ENCODE measurements around the gene KCNJ16.

Gene KCNJ16

DNA sequence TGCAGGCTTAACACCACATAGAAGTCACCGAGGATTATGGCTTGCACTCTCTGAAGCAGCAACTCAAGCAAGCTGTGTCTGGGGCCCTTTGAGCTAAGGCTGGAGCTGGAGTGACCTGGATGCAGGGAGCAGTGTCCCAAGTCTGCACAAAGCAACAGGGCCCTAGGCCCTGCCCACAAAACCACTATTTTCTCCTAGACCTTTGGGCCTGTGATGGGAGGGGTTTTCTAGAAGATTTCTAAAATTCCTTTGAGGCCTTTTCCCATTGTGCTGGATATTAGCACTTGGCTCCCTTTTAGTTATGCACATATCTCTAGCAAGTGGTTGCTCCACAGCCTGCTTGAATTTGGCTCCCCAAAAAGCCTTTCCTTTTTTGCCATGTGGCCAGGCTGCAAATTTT is 44.5 kb downstream of the KCNJ16 start:
- peaks cover 7% of the 10 kb centered on the region; the same call in 1 of the 2 replicates for H3K4me1 ChIP-seq (ENCODE audit: insufficient read depth, low read length)

DNA sequence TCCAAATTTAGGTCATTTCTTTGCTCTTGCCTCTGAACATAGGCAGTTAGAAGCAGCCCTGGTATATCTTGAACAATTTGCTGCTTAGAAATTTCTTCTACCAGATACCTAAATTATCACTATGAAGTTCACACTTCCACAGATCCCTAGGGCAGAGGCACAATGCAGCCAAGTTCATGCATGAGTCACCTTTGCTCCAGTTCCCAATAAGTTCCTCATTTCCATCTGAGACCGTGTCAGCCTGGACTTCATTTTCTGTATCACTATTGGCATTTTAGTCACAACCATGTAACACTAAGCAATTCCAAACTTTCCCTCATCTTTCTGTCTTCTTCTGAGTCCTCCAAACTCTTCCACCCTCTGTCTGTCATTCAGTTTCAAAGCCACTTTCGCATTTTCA is 45.0 kb downstream of the KCNJ16 start:
- H3K9ac ChIP-seq (ENCODE audit: low read depth, low read length) = no peak overlapping the region
- H3K27me3 ChIP-seq (ENCODE audit: insufficient read depth, low read length) = no peaks in the 10 kb centered on the region
- H3K27ac ChIP-seq (ENCODE audit: low read length) = no peak overlapping the region
- peaks cover 7% of the 10 kb centered on the region; the same call in 1 of the 2 replicates for H3K4me1 ChIP-seq (ENCODE audit: insufficient read depth, low read length)
- H3K4me3 ChIP-seq (ENCODE audit: low read length) = no peak overlapping the region
- no peaks in the 10 kb centered on the region for H3K36me3 ChIP-seq (ENCODE audit: insufficient read depth, low read depth, low read length)
- peaks cover 3% of the 10 kb centered on the region; the same call in 1 of the 2 replicates for H3K9me3 ChIP-seq (ENCODE audit: insufficient read depth, low read depth, low read length)

More for the DNA sequence above, 44.5 kb downstream of the KCNJ16 start:
- Histone ChIP-seq H3K27me3 (ENCODE audit: insufficient read depth, low read length) (no peaks in the 10 kb centered on the region), H3K4me3 (ENCODE audit: low read length) (no peak overlapping the region), H3K27ac (ENCODE audit: low read length) (no peak overlapping the region), H3K36me3 (ENCODE audit: insufficient read depth, low read depth, low read length) (no peaks in the 10 kb centered on the region), H3K9me3 (ENCODE audit: insufficient read depth, low read depth, low read length) (peaks cover 3% of the 10 kb centered on the region; the same call in 1 of the 2 replicates), H3K9ac (ENCODE audit: low read depth, low read length) (no peak overlapping the region)

DNA sequence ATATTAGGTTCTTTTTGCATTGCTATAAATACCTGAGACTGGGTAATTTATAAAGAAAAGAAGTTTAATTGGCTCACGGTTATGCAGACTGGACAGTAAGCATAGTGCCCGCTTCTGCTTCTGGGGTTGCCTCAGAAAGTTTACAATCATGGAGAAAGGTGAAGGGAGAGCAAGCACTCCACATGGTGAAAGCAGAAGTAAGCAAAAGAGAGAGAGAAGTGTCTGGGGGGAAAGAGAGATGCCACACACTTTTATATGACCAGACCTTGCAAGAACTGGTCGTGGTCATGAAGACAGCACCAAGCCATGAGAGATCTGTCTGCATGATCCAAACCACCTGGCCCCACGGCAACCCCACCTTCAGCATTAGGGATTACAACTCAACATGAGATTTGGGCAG is 45.4 kb downstream of the KCNJ16 start:
- Histone ChIP-seq H3K4me3 (ENCODE audit: low read length) (no peak overlapping the region), H3K9me3 (ENCODE audit: insufficient read depth, low read depth, low read length) (peaks cover 3% of the 10 kb centered on the region; the same call in 1 of the 2 replicates), H3K9ac (ENCODE audit: low read depth, low read length) (no peak overlapping the region), H3K4me1 (ENCODE audit: insufficient read depth, low read length) (peaks cover 7% of the 10 kb centered on the region; the same call in 1 of the 2 replicates), H3K36me3 (ENCODE audit: insufficient read depth, low read depth, low read length) (no peaks in the 10 kb centered on the region), H3K27ac (ENCODE audit: low read length) (no peak overlapping the region), H3K27me3 (ENCODE audit: insufficient read depth, low read length) (no peaks in the 10 kb centered on the region)

DNA sequence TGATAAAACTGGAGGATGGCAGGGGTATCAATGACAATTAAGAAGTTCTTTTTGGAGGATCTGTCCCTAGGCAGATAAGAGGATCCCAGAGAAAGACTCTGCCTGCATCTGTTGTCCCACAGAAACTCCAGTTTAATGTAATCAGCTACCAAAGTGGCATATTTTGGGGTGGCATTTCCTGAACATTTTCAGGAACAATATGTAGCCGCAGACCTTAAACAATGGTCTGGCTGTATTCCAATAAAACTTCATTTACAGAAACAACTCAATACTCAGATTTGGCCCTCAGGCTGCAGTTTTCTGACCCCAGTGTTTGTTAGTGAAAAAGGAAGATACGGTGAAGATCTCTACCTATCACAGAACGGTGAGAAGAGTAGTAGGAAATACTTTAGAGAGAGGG is 46.1 kb downstream of the KCNJ16 start:
- no peak overlapping the region for H3K27ac ChIP-seq (ENCODE audit: low read length)
- H3K36me3 ChIP-seq (ENCODE audit: insufficient read depth, low read depth, low read length) = no peaks in the 10 kb centered on the region
- H3K4me3 ChIP-seq (ENCODE audit: low read length) = no peak overlapping the region
- peaks cover 3% of the 10 kb centered on the region; the same call in 1 of the 2 replicates for H3K9me3 ChIP-seq (ENCODE audit: insufficient read depth, low read depth, low read length)
- H3K9ac ChIP-seq (ENCODE audit: low read depth, low read length) = no peak overlapping the region
- peaks cover 7% of the 10 kb centered on the region; the same call in 1 of the 2 replicates for H3K4me1 ChIP-seq (ENCODE audit: insufficient read depth, low read length)
- H3K27me3 ChIP-seq (ENCODE audit: insufficient read depth, low read length) = no peaks in the 10 kb centered on the region

DNA sequence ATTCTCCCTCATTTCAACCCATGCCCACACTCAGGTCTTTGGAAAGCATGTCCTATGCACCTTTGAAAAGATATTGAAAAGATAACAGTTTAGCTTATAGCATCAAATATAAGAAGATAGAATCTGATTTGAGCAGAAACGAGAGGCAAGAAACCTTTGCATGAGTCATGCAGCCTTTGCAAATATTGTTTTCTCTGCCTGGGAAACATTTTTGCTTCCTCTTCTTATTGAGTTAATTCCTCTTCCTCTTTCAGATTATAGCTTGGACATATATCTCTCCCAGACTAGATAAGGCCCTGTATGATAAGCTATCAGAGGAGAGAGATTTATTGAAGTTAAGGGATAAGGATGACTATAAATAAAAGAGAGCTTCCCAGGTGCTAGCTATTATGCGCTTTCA is 48.2 kb downstream of the KCNJ16 start:
- Histone ChIP-seq H3K27ac (ENCODE audit: low read length) (no peak overlapping the region), H3K27me3 (ENCODE audit: insufficient read depth, low read length) (no peaks in the 10 kb centered on the region), H3K9me3 (ENCODE audit: insufficient read depth, low read depth, low read length) (no peaks in the 10 kb centered on the region; the same call in 1 of the 2 replicates), H3K4me1 (ENCODE audit: insufficient read depth, low read length) (peaks cover 7% of the 10 kb centered on the region; the same call in 1 of the 2 replicates), H3K36me3 (ENCODE audit: insufficient read depth, low read depth, low read length) (no peaks in the 10 kb centered on the region), H3K9ac (ENCODE audit: low read depth, low read length) (no peak overlapping the region), H3K4me3 (ENCODE audit: low read length) (no peak overlapping the region)

DNA sequence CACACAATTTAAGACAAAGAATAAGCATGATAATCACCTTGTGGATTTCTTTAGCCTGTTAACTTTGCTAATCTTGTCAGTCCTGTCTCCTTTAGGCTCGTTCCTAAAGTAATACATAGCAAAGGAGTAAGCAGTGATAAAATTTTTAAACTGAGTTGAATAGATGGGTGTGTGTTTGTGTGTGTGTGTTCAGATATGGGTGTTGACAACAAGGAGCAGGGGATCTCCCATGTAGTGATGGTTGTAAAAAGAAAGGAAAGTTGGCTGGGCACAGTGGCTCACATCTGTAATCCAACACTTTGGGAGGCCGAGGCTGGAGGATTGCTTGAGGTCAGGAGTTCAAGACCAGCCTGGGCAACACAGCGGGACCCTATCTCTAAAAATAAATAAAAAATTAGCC is 49.7 kb downstream of the KCNJ16 start:
- H3K4me3 ChIP-seq (ENCODE audit: low read length) = no peak overlapping the region

DNA sequence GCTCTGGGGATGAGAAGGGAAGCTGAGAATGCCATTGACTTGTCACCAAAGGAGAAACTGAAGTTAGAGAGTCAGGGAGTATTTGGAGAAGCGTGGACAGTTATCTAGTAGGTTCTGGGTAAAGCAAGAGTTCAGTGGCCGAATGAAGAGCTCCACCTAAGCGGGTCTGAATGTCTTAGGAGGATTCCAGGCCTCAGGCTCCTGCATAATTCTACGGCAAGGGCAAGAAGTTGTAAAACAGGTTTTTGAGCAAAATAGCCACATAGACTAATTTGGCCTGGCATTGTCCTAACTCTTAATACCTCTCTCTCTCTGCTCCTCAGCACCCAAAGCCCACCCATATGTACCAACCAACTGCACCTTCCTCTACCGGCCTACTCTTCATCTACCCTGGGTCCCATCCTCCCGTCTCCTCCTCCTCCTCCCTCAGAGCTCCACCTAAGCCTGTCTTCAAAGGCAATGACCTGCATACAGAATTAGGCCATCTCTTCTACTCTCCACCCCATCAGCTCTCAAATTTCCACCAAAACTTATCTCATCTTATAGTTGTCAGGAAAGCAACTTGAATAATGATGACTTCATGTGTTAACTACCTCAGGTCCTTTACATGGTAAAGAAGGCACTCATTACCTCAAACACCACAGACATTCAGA is 52.3 kb downstream of the KCNJ16 start:
- Histone ChIP-seq H3K4me3 (ENCODE audit: low read length) (no peak overlapping the region), H3K9me3 (ENCODE audit: insufficient read depth, low read depth, low read length) (no peaks in the 10 kb centered on the region), H3K36me3 (ENCODE audit: insufficient read depth, low read depth, low read length) (no peaks in the 10 kb centered on the region), H3K27ac (ENCODE audit: low read length) (no peak overlapping the region), H3K9ac (ENCODE audit: low read depth, low read length) (no peak overlapping the region), H3K27me3 (ENCODE audit: insufficient read depth, low read length) (no peaks in the 10 kb centered on the region), H3K4me1 (ENCODE audit: insufficient read depth, low read length) (no peaks in the 10 kb centered on the region)

More for the DNA sequence above, 49.7 kb downstream of the KCNJ16 start:
- Histone ChIP-seq H3K9ac (ENCODE audit: low read depth, low read length) (no peak overlapping the region), H3K36me3 (ENCODE audit: insufficient read depth, low read depth, low read length) (no peaks in the 10 kb centered on the region), H3K4me1 (ENCODE audit: insufficient read depth, low read length) (peaks cover 1% of the 10 kb centered on the region; the same call in 1 of the 2 replicates), H3K27ac (ENCODE audit: low read length) (no peak overlapping the region), H3K27me3 (ENCODE audit: insufficient read depth, low read length) (no peaks in the 10 kb centered on the region), H3K9me3 (ENCODE audit: insufficient read depth, low read depth, low read length) (no peaks in the 10 kb centered on the region; the same call in 1 of the 2 replicates)

DNA sequence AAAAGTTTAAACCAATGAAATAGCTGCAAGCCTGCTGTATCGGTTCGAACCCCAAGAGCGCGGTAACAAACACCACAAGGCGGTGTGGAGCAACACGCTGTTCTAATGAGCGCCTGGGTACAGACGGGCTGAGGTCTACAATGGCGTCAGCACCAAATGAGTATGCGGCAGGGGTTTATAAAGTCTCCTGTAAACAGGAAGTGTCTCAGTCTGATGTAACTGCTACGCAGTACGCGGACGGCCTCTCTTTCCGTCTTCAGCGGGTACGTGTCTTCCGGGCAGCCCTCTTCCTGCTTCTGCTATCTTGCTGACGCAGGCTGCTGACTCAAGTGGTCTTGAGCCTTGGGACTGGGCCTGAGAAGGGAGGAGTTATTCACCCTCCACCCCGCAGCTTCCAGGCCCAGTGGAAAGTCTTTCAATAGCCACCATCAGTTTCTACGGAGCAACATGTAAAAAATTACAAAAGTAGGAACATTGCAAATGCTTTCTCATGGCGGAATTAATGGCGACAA is 53.8 kb downstream of the KCNJ16 start:
- H3K9me3 ChIP-seq (ENCODE audit: insufficient read depth, low read depth, low read length) = no peaks in the 10 kb centered on the region
- no peak overlapping the region for H3K9ac ChIP-seq (ENCODE audit: low read depth, low read length)
- H3K36me3 ChIP-seq (ENCODE audit: insufficient read depth, low read depth, low read length) = no peaks in the 10 kb centered on the region
- no peak overlapping the region for H3K27ac ChIP-seq (ENCODE audit: low read length)
- no peaks in the 10 kb centered on the region for H3K4me1 ChIP-seq (ENCODE audit: insufficient read depth, low read length)
- H3K4me3 ChIP-seq (ENCODE audit: low read length) = no peak overlapping the region
- H3K27me3 ChIP-seq (ENCODE audit: insufficient read depth, low read length) = no peaks in the 10 kb centered on the region

DNA sequence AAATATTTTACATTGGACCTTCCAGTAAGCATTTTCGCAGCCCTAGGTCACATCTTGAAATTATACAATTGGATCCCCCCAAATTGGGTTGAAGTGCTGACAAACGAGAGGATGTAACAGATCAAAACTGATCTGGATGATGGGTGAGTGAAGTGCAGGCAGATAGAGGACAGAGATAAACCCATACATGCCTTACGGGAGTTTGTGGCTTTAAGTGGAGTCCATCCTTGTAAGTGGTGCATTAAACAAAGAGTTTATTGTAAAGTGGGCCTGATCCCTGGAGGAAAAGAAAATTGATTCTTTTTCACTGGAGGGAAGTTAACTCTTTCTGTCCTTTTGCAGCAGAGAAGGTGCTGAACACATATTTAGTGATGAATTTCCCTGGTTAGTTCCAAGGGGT is 55.3 kb downstream of the KCNJ16 start:
- Histone ChIP-seq H3K9ac (ENCODE audit: low read depth, low read length) (no peak overlapping the region), H3K27ac (ENCODE audit: low read length) (no peak overlapping the region), H3K9me3 (ENCODE audit: insufficient read depth, low read depth, low read length) (no peaks in the 10 kb centered on the region), H3K4me1 (ENCODE audit: insufficient read depth, low read length) (no peaks in the 10 kb centered on the region), H3K4me3 (ENCODE audit: low read length) (no peak overlapping the region), H3K27me3 (ENCODE audit: insufficient read depth, low read length) (no peaks in the 10 kb centered on the region), H3K36me3 (ENCODE audit: insufficient read depth, low read depth, low read length) (no peaks in the 10 kb centered on the region)

DNA sequence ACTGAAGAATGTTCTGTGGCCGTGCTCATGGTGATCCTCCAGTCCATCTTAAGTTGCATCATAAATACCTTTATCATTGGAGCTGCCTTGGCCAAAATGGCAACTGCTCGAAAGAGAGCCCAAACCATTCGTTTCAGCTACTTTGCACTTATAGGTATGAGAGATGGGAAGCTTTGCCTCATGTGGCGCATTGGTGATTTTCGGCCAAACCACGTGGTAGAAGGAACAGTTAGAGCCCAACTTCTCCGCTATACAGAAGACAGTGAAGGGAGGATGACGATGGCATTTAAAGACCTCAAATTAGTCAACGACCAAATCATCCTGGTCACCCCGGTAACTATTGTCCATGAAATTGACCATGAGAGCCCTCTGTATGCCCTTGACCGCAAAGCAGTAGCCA is 57.5 kb downstream of the KCNJ16 start:
- Histone ChIP-seq H3K27ac (ENCODE audit: low read length) (no peak overlapping the region), H3K36me3 (ENCODE audit: insufficient read depth, low read depth, low read length) (no peaks in the 10 kb centered on the region), H3K9ac (ENCODE audit: low read depth, low read length) (no peak overlapping the region), H3K27me3 (ENCODE audit: insufficient read depth, low read length) (no peaks in the 10 kb centered on the region), H3K9me3 (ENCODE audit: insufficient read depth, low read depth, low read length) (no peaks in the 10 kb centered on the region), H3K4me1 (ENCODE audit: insufficient read depth, low read length) (no peaks in the 10 kb centered on the region), H3K4me3 (ENCODE audit: low read length) (no peak overlapping the region)

DNA sequence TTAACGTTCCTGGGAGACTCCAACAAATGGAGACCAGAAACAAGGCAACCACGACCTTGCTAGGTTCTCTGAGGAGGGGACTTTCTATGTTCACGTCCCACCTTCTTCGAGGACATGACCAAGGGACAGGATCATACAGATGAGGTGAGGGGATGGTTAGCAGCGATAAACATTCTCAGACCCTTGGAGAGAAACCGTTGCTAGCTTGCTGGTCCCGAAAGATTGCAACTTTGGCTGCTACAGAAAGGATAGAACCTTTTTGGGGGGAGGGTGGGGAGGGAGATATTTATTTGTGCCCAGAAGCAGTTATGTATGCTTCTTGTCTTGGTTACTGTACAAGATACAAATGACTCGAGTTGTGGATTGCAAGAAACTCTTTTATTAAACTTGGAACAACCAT is 59.0 kb downstream of the KCNJ16 start:
- no peaks in the 10 kb centered on the region for H3K9me3 ChIP-seq (ENCODE audit: insufficient read depth, low read depth, low read length)
- no peak overlapping the region for H3K4me3 ChIP-seq (ENCODE audit: low read length)
- no peaks in the 10 kb centered on the region for H3K27me3 ChIP-seq (ENCODE audit: insufficient read depth, low read length)
- H3K9ac ChIP-seq (ENCODE audit: low read depth, low read length) = no peak overlapping the region
- H3K4me1 ChIP-seq (ENCODE audit: insufficient read depth, low read length) = no peaks in the 10 kb centered on the region
- H3K36me3 ChIP-seq (ENCODE audit: insufficient read depth, low read depth, low read length) = no peaks in the 10 kb centered on the region
- no peak overlapping the region for H3K27ac ChIP-seq (ENCODE audit: low read length)

DNA sequence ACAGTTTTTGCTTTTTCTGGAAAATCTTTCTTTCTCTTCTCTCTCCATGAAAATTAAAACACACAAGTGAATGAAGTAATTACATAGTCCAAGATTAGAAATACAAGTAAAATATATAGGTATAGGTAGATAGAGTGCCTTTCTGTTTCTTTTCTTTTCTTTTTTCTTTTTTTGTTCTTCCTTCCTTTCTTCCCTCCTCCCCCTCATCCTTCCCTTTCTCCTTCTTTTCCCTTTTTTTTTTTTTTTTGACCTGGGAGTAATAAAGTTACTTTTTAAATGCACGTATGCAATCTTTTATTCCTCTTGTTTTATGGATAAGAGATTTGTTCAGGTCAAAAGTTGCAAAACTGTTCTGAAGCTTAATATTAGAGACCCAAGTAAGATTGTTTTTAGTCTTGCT is 59.8 kb downstream of the KCNJ16 start:
- Histone ChIP-seq H3K4me3 (ENCODE audit: low read length) (no peak overlapping the region), H3K36me3 (ENCODE audit: insufficient read depth, low read depth, low read length) (no peaks in the 10 kb centered on the region), H3K27ac (ENCODE audit: low read length) (no peak overlapping the region), H3K9me3 (ENCODE audit: insufficient read depth, low read depth, low read length) (no peaks in the 10 kb centered on the region), H3K9ac (ENCODE audit: low read depth, low read length) (no peak overlapping the region), H3K4me1 (ENCODE audit: insufficient read depth, low read length) (no peaks in the 10 kb centered on the region), H3K27me3 (ENCODE audit: insufficient read depth, low read length) (no peaks in the 10 kb centered on the region)
